ENCODE data around the gene RXRA.

The RXRA gene

DNA sequence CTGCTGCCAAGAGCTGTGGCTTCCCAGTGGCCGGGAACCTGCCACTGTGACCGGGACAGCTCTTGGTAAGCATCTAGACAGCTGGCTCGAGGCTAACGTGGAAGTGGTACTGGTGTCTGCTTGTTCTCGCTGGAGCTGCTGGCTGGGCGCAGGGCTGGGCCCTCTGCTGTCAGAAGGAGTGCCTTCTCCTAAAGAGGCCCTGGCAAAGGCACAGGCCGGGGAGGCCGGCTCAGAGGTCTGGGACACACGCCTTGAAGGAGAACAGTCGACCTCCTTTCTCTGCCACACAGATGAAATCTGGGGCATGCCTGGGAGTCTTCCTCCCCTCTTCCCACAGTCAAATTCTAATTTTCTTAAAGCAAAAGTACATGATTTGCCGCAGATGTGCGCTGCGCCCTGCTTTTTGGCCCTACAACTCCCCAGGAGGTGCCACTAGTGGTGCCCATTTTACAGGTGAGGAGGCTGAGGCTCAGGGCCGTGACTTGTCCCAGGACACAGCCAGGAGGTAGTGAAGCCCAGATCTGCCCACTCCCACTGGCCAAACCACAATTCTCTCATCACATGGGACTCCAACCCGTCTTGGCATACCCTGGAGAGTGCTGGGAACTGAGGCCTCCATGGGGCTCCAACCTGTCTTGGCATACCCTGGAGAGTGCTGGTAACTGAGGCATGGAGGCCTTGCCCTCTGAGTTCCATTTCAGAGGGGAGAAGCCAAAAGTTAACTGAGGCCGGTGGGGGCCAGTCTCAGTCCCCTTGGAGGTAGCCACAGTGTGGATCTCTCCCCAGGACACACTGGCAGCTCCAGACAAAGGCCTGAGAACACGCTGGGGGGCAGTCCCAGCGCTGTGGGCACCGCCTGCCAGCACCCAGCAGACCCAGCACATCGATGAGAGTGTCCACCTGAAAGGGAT, 12.0 kb upstream of the RXRA start:
- Histone ChIP-seq H3K9ac (ENCODE audit: insufficient read length, low read depth) (peak overlapping the region; percentile 58), H3K36me3 (ENCODE audit: insufficient read depth, insufficient read length, low read length) (no peaks in the 10 kb centered on the region), H3K27me3 (ENCODE audit: insufficient read depth, insufficient read length) (no peaks in the 10 kb centered on the region), H3K4me1 (ENCODE audit: insufficient read depth, insufficient read length) (peaks cover 21% of the 10 kb centered on the region), H3K9me3 (ENCODE audit: insufficient read depth, low read length) (peaks cover 8% of the 10 kb centered on the region; the same call in 1 of the 2 replicates), H3K4me3 (ENCODE audit: insufficient read length, low read depth) (no peak overlapping the region)
- no peak for DNase-seq (ENCODE audit: low read depth, low spot score)
- TF ChIP-seq YY1 (IDR thresholded peaks at IDR 0.05; ENCODE audit: insufficient read depth, insufficient read length) (no peak), ZNF274 (IDR thresholded peaks at IDR 0.05; ENCODE audit: low read depth, low read length) (no peak)

DNA sequence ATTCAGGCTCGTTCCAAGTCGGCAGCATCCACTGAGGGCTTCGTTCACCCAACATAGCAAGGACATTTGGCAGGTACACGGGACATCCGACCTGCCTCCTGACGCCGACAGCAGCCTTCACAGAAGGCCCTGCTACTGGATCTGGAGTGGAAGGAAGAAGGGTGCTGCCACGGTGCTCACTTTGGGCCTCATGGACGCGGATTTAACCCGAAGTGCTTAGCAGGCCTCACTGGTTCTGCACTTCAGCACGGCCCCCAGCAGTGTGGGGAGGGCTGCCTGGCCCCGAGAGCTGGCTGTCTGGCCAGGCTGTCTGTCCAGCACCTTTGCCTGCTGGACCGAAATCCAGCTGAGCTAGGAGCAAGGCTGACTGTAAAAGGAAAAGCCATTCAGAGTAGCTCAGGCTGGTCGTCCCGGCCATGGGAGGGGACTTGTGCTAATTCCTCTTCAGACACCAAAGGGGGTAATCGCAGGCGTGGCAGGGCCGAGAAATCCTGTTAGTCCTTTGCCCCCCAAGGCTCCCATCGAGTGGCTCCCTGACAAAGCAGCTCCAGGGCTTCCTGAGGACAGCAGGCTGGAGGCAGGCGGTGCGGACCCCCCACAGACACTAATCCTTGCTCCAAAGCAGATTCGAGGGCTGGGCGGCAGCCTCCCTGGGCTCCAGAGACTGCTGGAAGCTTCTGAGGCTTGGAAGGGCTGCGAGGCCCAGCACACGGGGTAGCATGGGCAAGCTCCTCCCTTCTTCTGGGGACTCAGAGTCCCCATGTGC, 11.1 kb upstream of the RXRA start:
- DNase-seq (ENCODE audit: low read depth, low spot score) = no peak
- TF ChIP-seq SUZ12 (IDR thresholded peaks at IDR 0.05; ENCODE audit: extremely low read depth, insufficient read depth, insufficient read length) (no peak), ZNF274 (IDR thresholded peaks at IDR 0.05; ENCODE audit: low read depth, low read length) (no peak), YY1 (IDR thresholded peaks at IDR 0.05; ENCODE audit: insufficient read depth, insufficient read length) (no peak)
- Histone ChIP-seq H3K36me3 (ENCODE audit: insufficient read depth, insufficient read length, low read length) (no peaks in the 10 kb centered on the region), H3K9me3 (ENCODE audit: insufficient read depth, low read length) (peaks cover 8% of the 10 kb centered on the region; the same call in 1 of the 2 replicates), H3K4me1 (ENCODE audit: insufficient read depth, insufficient read length) (peaks cover 23% of the 10 kb centered on the region), H3K9ac (ENCODE audit: insufficient read length, low read depth) (peak overlapping the region; percentile 58), H3K27me3 (ENCODE audit: insufficient read depth, insufficient read length) (no peaks in the 10 kb centered on the region), H3K4me3 (ENCODE audit: insufficient read length, low read depth) (no peak overlapping the region)

DNA sequence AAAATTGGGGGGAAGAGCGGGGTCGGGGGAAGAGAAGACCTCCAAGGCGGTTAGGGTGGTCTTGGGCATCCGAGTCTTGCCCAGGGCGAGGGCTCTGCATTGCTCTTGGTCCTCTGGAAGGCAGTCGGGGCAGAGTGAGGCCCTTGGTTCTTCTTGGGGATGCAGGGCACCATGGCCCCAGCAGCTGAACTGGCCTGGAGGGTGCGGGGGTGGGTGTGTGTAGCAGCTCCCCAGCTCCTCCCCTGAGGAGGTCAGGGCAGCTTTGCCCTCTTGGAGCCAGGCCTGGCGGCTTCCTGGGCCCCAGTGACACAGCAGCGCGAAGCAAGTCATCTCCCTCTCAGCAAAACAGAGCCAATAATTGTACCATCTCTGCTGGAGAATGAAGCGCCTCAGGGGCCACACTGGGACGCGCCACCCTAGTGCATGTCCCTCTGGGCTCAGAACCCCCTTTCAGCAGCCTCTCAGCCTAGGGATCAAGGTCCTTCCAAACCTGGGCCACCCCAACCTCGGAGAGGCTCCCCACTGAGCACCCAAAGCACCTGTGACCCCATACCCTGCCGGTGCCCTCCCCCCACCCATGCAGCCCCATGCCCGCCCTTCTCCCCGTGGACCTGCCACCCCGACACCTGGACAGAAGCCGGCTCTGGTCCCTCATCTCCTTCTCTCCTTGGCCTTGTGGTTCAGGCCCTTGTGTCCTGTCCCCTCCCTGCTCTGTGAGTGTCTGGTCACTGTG, 10.4 kb upstream of the RXRA start:
- DNase-seq (ENCODE audit: low read depth, low spot score) = no peak
- Histone ChIP-seq H3K4me3 (ENCODE audit: insufficient read length, low read depth) (no peak overlapping the region), H3K27me3 (ENCODE audit: insufficient read depth, insufficient read length) (no peaks in the 10 kb centered on the region), H3K9ac (ENCODE audit: insufficient read length, low read depth) (no peak overlapping the region), H3K9me3 (ENCODE audit: insufficient read depth, low read length) (peaks cover 8% of the 10 kb centered on the region; the same call in 1 of the 2 replicates), H3K36me3 (ENCODE audit: insufficient read depth, insufficient read length, low read length) (no peaks in the 10 kb centered on the region), H3K4me1 (ENCODE audit: insufficient read depth, insufficient read length) (peaks cover 28% of the 10 kb centered on the region)
- TF ChIP-seq ZNF274 (IDR thresholded peaks at IDR 0.05; ENCODE audit: low read depth, low read length) (no peak), SUZ12 (IDR thresholded peaks at IDR 0.05; ENCODE audit: extremely low read depth, insufficient read depth, insufficient read length) (no peak), YY1 (IDR thresholded peaks at IDR 0.05; ENCODE audit: insufficient read depth, insufficient read length) (no peak)

DNA sequence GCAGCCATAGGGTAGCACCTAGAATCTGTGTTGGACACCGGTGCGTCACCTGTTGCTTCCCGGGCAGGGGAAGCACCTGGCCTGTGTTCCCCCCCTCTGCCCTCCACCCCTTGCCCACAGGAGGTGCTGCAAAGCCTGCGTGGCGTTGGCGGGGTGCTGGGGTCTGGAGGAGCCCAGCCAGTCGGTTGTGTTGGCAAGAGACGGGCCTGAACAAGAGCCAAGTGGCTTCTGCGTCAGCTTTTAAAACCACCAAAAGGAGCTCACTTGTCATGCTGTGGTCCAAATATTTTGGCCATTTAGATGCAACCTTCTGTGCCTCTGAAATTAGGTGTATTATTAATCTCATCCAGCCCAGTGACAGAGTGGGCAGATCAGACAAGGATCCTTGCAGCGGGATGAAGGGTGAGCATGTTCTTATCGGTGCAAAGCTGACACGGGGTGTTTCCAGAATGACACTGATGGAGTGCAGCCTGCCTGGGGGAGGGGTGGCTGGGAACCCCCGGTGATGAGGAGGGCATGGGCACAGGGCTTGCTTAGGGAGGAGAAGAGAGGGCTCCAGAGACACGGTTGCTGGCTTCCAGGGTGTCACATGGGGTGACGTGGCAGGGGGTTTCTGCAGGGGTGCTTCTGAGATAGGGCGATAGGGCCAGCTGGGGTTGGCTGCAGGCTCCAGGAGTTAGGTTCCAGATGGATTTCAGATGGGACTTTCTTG, 9.7 kb upstream of the RXRA start:
- no peaks in the 10 kb centered on the region for H3K27me3 ChIP-seq (ENCODE audit: insufficient read depth, insufficient read length)
- no peak for DNase-seq (ENCODE audit: low read depth, low spot score)
- H3K4me3 ChIP-seq (ENCODE audit: insufficient read length, low read depth) = no peak overlapping the region
- H3K4me1 ChIP-seq (ENCODE audit: insufficient read depth, insufficient read length) = peaks cover 31% of the 10 kb centered on the region
- H3K9me3 ChIP-seq (ENCODE audit: insufficient read depth, low read length) = peaks cover 5% of the 10 kb centered on the region; the same call in 1 of the 2 replicates
- no peaks in the 10 kb centered on the region for H3K36me3 ChIP-seq (ENCODE audit: insufficient read depth, insufficient read length, low read length)
- H3K9ac ChIP-seq (ENCODE audit: insufficient read length, low read depth) = no peak overlapping the region
- TF ChIP-seq YY1 (IDR thresholded peaks at IDR 0.05; ENCODE audit: insufficient read depth, insufficient read length) (no peak), SUZ12 (IDR thresholded peaks at IDR 0.05; ENCODE audit: extremely low read depth, insufficient read depth, insufficient read length) (no peak), ZNF274 (IDR thresholded peaks at IDR 0.05; ENCODE audit: low read depth, low read length) (no peak)

DNA sequence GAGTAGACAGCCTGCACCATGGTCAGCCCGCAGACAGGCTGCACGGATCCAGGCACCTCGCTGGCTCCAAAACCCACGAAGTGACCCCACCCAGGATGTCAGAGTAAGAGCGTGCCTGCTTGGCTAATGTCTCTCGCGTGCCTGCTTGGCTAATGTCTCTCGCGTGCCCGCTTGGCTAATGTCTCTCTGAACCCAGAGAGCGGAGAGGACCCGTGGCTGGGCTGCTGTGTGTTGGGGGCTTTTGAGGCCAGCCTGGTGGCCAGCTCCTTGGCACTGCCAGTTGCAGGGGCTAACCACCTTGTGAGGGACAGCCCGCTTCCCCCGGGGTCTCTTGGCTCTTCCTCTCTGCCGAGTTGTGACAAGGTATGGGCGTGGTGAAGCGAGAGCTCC, 8.9 kb upstream of the RXRA start:
- DNase-seq (ENCODE audit: low read depth, low spot score) = no peak
- TF ChIP-seq YY1 (IDR thresholded peaks at IDR 0.05; ENCODE audit: insufficient read depth, insufficient read length) = no peak
- no peak for TF ChIP-seq ZNF274 (IDR thresholded peaks at IDR 0.05; ENCODE audit: low read depth, low read length)
- no peak for TF ChIP-seq SUZ12 (IDR thresholded peaks at IDR 0.05; ENCODE audit: extremely low read depth, insufficient read depth, insufficient read length)
- Histone ChIP-seq H3K9ac (ENCODE audit: insufficient read length, low read depth) (no peak overlapping the region), H3K27me3 (ENCODE audit: insufficient read depth, insufficient read length) (no peaks in the 10 kb centered on the region), H3K9me3 (ENCODE audit: insufficient read depth, low read length) (no peaks in the 10 kb centered on the region), H3K36me3 (ENCODE audit: insufficient read depth, insufficient read length, low read length) (no peaks in the 10 kb centered on the region), H3K4me1 (ENCODE audit: insufficient read depth, insufficient read length) (peaks cover 31% of the 10 kb centered on the region), H3K4me3 (ENCODE audit: insufficient read length, low read depth) (no peak overlapping the region)

DNA sequence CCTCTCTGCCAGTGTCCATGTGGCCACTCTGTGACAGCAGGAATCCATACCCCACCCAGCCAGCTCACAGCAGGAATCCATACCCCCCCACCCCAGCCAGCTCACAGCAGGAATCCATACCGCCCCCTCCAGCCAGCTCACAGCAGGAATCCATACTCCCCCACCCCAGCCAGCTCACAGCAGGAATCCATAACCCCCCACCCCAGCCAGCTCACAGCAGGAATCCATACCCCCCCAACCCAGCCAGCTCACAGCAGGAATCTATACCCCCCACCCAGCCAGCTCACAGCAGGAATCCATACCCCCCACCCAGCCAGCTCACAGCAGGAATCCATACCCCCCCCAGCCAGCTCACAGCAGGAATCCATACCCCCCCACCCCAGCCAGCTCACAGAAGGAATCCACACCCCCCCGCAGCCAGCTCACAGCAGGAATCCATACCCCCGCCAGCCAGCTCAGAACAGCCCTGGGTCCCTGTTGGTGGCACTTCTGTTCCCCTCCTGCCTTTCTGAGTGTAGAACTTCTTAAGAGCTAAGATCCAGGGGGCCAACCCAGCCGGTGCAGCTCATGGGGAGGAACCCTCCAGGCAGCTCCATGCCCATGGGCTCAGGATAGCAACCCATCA, 8.4 kb upstream of the RXRA start:
- Histone ChIP-seq H3K4me1 (ENCODE audit: insufficient read depth, insufficient read length) (peaks cover 35% of the 10 kb centered on the region), H3K9me3 (ENCODE audit: insufficient read depth, low read length) (no peaks in the 10 kb centered on the region), H3K4me3 (ENCODE audit: insufficient read length, low read depth) (no peak overlapping the region), H3K36me3 (ENCODE audit: insufficient read depth, insufficient read length, low read length) (no peaks in the 10 kb centered on the region), H3K9ac (ENCODE audit: insufficient read length, low read depth) (no peak overlapping the region), H3K27me3 (ENCODE audit: insufficient read depth, insufficient read length) (no peaks in the 10 kb centered on the region)
- TF ChIP-seq ZNF274 (IDR thresholded peaks at IDR 0.05; ENCODE audit: low read depth, low read length) (no peak), SUZ12 (IDR thresholded peaks at IDR 0.05; ENCODE audit: extremely low read depth, insufficient read depth, insufficient read length) (no peak), YY1 (IDR thresholded peaks at IDR 0.05; ENCODE audit: insufficient read depth, insufficient read length) (no peak)
- no peak for DNase-seq (ENCODE audit: low read depth, low spot score)
